Liver (tissue), 3 donors: Measurements from ENCODE around the gene C15orf39.

Experiments
- ATF3 ChIP-seq: IDR thresholded peaks from 2 replicates; pipeline ENCODE4 v1.6.1; 2016; ENCODE audit warnings: antibody characterized with exemption
- CTCF ChIP-seq: fragments of 150-350 bp; IDR thresholded peaks from 2 replicates; pipeline ENCODE4 v1.5.1; 2017; ENCODE audit warnings: improper control_type of control experiment, low read depth, low read length; ENCODE audit not compliant: missing input control
- GABPA ChIP-seq, 2 donors: IDR thresholded peaks in 1 of 2; conservative IDR thresholded peaks in 1 of 2; 2 replicates each; pipeline ENCODE4 v1.6.1; 2016; ENCODE audit warnings: antibody characterized with exemption in 2 of 2, mild to moderate bottlenecking in 1 of 2, moderate library complexity in 1 of 2
- HNF4A ChIP-seq, 2 donors: conservative IDR thresholded peaks; 2 replicates each; pipeline ENCODE4 v1.6.1; 2016; ENCODE audit warnings: antibody characterized with exemption in 2 of 2, mild to moderate bottlenecking in 2 of 2
- RAD21 ChIP-seq, 2 donors: IDR thresholded peaks; 2 replicates each; pipeline ENCODE4 v1.6.1; 2016; ENCODE audit warnings: antibody characterized with exemption in 2 of 2, mild to moderate bottlenecking in 2 of 2
- donor health status: healthy.
- donor health status: healthy.

GRCh38 chr15:75232826-75233503, 31.3 kb downstream of the C15orf39 start:
- TF ChIP-seq CTCF: no peak
- no peak for TF ChIP-seq GABPA (IDR thresholded peaks at IDR 0.05 in 1 of 2, conservative IDR thresholded peaks at IDR 0.05 in 1 of 2)
- TF ChIP-seq RAD21 (IDR thresholded peaks at IDR 0.05): no peak
- no peak for TF ChIP-seq HNF4A (conservative IDR thresholded peaks at IDR 0.05)
- TF ChIP-seq ATF3: no peak
